C4-2B (cell line): Measurements from ENCODE around the gene ZNF141.
A peak's percentile ranks its signal among the peaks of the same experiment; 100 is the strongest.

Experiments used
- H3K27ac ChIP-seq: fragments of 450-650 bp; 2 replicates; pipeline ENCODE4 v1.5.1; 2017
- CTCF ChIP-seq: fragments of 450-650 bp; conservative IDR thresholded peaks from 2 replicates; pipeline ENCODE4 v1.5.1; 2017; ENCODE audit warnings: mild to moderate bottlenecking
- ZFX ChIP-seq: fragments of 450-650 bp; IDR thresholded peaks from 2 replicates; pipeline ENCODE4 v1.6.1; 2017

Gene ZNF141

GRCh38 chr4:309807-310206, 27.8 kb upstream of the ZNF141 start:
- no peak for TF ChIP-seq CTCF
- TF ChIP-seq ZFX, result no peak
- H3K27ac ChIP-seq, result no peak overlapping the region

GRCh38 chr4:314296-314903, 23.2 kb upstream of the ZNF141 start:
- H3K27ac ChIP-seq, result no peak overlapping the region
- TF ChIP-seq CTCF (no peak), ZFX (no peak)

- TF ChIP-seq CTCF (no peak), ZFX (no peak)
- no peak overlapping the region for H3K27ac ChIP-seq
Observed at GRCh38 chr4:328729-329128, 8.9 kb upstream of the ZNF141 start.

GRCh38 chr4:335515-335914, 2.1 kb upstream of the ZNF141 start:
- TF ChIP-seq CTCF (no peak), ZFX (no peak)
- H3K27ac ChIP-seq, result no peak overlapping the region

GRCh38 chr4:336099-336892, 1.3 kb upstream of the ZNF141 start:
- TF ChIP-seq CTCF (no peak), ZFX (no peak)
- peak overlapping the region; percentile 84; the same call in 1 of the 2 replicates for H3K27ac ChIP-seq

GRCh38 chr4:336893-337142, 796 bp upstream of the ZNF141 start:
- TF ChIP-seq ZFX, result no peak
- TF ChIP-seq CTCF, result no peak

GRCh38 chr4:337932-338758, 531 bp downstream of the ZNF141 start:
- H3K27ac ChIP-seq, result peak overlapping the region; percentile 84
- 0 out of 2 replicates have a peak, but pooled peaks have one; percentile 9 for TF ChIP-seq ZFX
- TF ChIP-seq CTCF, result no peak

More at GRCh38 chr4:336893-337142, 796 bp upstream of the ZNF141 start:
- peak overlapping the region; percentile 84 for H3K27ac ChIP-seq
